Measurements from ENCODE around the gene MTMR2.

GRCh38 chr11:95892892-95893570 lies 30.9 kb downstream of the MTMR2 start:
- TF ChIP-seq GATA3 (IDR thresholded peaks at IDR 0.05; ENCODE audit: low read depth, low read length) (no peak), GATA2 (IDR thresholded peaks at IDR 0.05; ENCODE audit: low read depth, low read length) (no peak)
